Astrocyte (in vitro differentiated cells and primary cell): ENCODE results near the gene THUMPD2. TPM values are rescaled to one million over a fixed set of nuclear protein-coding genes. Genes with fewer than 3 reads are reported as not detected.

ENCODE experiments used
- DNase-seq: peaks from one replicate; pipeline ENCODE4 v3.0.0-alpha.2; 2010; ENCODE audit warnings: low read depth
- FAIRE-seq: peaks from 2 replicates; lab custom pipeline; 2011; peaks lifted over from hg19 to GRCh38; lab: Jason Lieb, UNC
- H2AFZ ChIP-seq: 2 replicates; pipeline ENCODE4 v1.6.0; 2012; ENCODE audit warnings: low read depth, low read length, inconsistent platforms
- H3K27ac ChIP-seq: 2 replicates; pipeline ENCODE4 v1.5.1; 2011; ENCODE audit warnings: low read depth, low read length, inconsistent platforms
- H3K27me3 ChIP-seq: 2 replicates; pipeline ENCODE4 v1.6.0; 2011; ENCODE audit warnings: low read length, inconsistent platforms; ENCODE audit not compliant: insufficient read depth
- H3K36me3 ChIP-seq: 2 replicates; pipeline ENCODE4 v1.5.1; 2011; ENCODE audit warnings: low read length, inconsistent platforms; ENCODE audit not compliant: insufficient read depth
- H3K4me1 ChIP-seq: 2 replicates; pipeline ENCODE4 v1.5.1; 2011; ENCODE audit warnings: low read length, inconsistent platforms; ENCODE audit not compliant: insufficient read depth
- H3K4me2 ChIP-seq: 2 replicates; pipeline ENCODE4 v1.6.0; 2012; ENCODE audit warnings: low read length, inconsistent platforms
- H3K4me3 ChIP-seq: 2 replicates; pipeline ENCODE4 v1.5.1; 2011; ENCODE audit warnings: low read depth, mild to moderate bottlenecking, low read length, inconsistent platforms; ENCODE audit not compliant: insufficient read depth
- H3K79me2 ChIP-seq: 2 replicates; pipeline ENCODE4 v1.6.0; 2012; ENCODE audit warnings: mild to moderate bottlenecking, low read length, inconsistent platforms; ENCODE audit not compliant: insufficient read depth
- H3K9ac ChIP-seq: 2 replicates; pipeline ENCODE4 v1.6.0; 2012; ENCODE audit warnings: mild to moderate bottlenecking, low read length, inconsistent platforms
- H3K9me3 ChIP-seq: 2 replicates; pipeline ENCODE4 v1.5.1; 2012; ENCODE audit warnings: low read depth, mild to moderate bottlenecking, low read length, inconsistent platforms; ENCODE audit not compliant: insufficient read depth
- H4K20me1 ChIP-seq: 2 replicates; pipeline ENCODE4 v1.6.0; 2012; ENCODE audit warnings: low read length, inconsistent platforms; ENCODE audit not compliant: insufficient read depth
- H3K27ac Mint-ChIP-seq: one replicate; pipeline ENCODE4 v1.8.0; 2021; ENCODE audit warnings: mild to moderate bottlenecking, mixed read lengths; ENCODE audit not compliant: unreplicated experiment
- H3K27me3 Mint-ChIP-seq: one replicate; pipeline ENCODE4 v1.8.0; 2021; ENCODE audit warnings: low read depth, mixed read lengths; ENCODE audit not compliant: unreplicated experiment
- H3K36me3 Mint-ChIP-seq: one replicate; pipeline ENCODE4 v1.8.0; 2021; ENCODE audit warnings: low read depth, mixed read lengths; ENCODE audit not compliant: unreplicated experiment
- H3K4me1 Mint-ChIP-seq: one replicate; pipeline ENCODE4 v1.8.0; 2021; ENCODE audit warnings: low read depth, mixed read lengths; ENCODE audit not compliant: unreplicated experiment
- H3K4me3 Mint-ChIP-seq: one replicate; pipeline ENCODE4 v1.8.0; 2021; ENCODE audit warnings: mild to moderate bottlenecking, moderate library complexity, mixed read lengths; ENCODE audit not compliant: unreplicated experiment
- H3K9me3 Mint-ChIP-seq: one replicate; pipeline ENCODE4 v1.8.0; 2021; ENCODE audit warnings: mild to moderate bottlenecking, mixed read lengths; ENCODE audit not compliant: unreplicated experiment
- CTCF ChIP-seq: IDR thresholded peaks from 2 replicates; pipeline ENCODE4 v1.5.1; 2011; ENCODE audit warnings: low read depth, mild to moderate bottlenecking, inconsistent platforms, low read length, moderate library complexity; ENCODE audit not compliant: insufficient read depth
- EZH2 ChIP-seq: IDR thresholded peaks from 2 replicates; pipeline ENCODE4 v1.6.1; 2012; ENCODE audit warnings: mild to moderate bottlenecking, low read length, inconsistent platforms; ENCODE audit not compliant: insufficient read depth
- total RNA-seq: library from RNA; stranded (reverse); gene quantifications from 2 replicates; pipeline ENCODE4 v1.2.1, GENCODE V29; 2021

THUMPD2 gene
- total RNA-seq, 1 donor from 2014 or later, result 11.5 TPM

- Mint-ChIP-seq H3K27ac (no peak overlapping the region), H3K27me3 (no peaks in the 10 kb centered on the region), H3K4me1 (peaks cover 38% of the 10 kb centered on the region), H3K9me3 (peaks cover 5% of the 10 kb centered on the region), H3K4me3 (no peak overlapping the region), H3K36me3 (no peaks in the 10 kb centered on the region)
- Histone ChIP-seq H3K79me2 (no peaks in the 10 kb centered on the region), H3K9me3 (no peaks in the 10 kb centered on the region), H3K36me3 (no peaks in the 10 kb centered on the region), H3K27ac (no peak overlapping the region), H3K4me1 (no peaks in the 10 kb centered on the region), H3K27me3 (no peaks in the 10 kb centered on the region), H2AFZ (no peak overlapping the region), H3K4me3 (no peak overlapping the region), H3K9ac (no peak overlapping the region), H3K4me2 (no peak overlapping the region), H4K20me1 (no peaks in the 10 kb centered on the region)
- DNase-seq, result no peak
- TF ChIP-seq CTCF, result no peak
- TF ChIP-seq EZH2, result no peak
- FAIRE-seq, result no peak
Measured at GRCh38 chr2:39686456-39686855, 92.6 kb downstream of the THUMPD2 start.

Other genes starting within 250 kb of the THUMPD2 start
- 28.7 and 41.6 TPM in 2 replicates for gene TMEM178A, start 113.3 kb downstream of the THUMPD2 start, total RNA-seq